Glutamatergic neuron (in vitro differentiated cells): ENCODE results near the gene XYLB. TPM values are rescaled to one million over a fixed set of nuclear protein-coding genes. Genes with fewer than 3 reads are reported as not detected.

Source experiments
- DNase-seq: peaks from one replicate; pipeline ENCODE4 v3.0.0; 2022
- H3K27ac Mint-ChIP-seq: one replicate; pipeline ENCODE4 v1.8.0; 2020; ENCODE audit warnings: mild to moderate bottlenecking, mixed read lengths, inconsistent platforms; ENCODE audit not compliant: unreplicated experiment
- H3K27me3 Mint-ChIP-seq: one replicate; pipeline ENCODE4 v1.8.0; 2020; ENCODE audit warnings: mild to moderate bottlenecking, moderate library complexity, mixed read lengths, inconsistent platforms; ENCODE audit not compliant: unreplicated experiment
- H3K36me3 Mint-ChIP-seq: one replicate; pipeline ENCODE4 v1.8.0; 2020; ENCODE audit warnings: mild to moderate bottlenecking, mixed read lengths, inconsistent platforms; ENCODE audit not compliant: unreplicated experiment
- H3K4me1 Mint-ChIP-seq: one replicate; pipeline ENCODE4 v1.8.0; 2020; ENCODE audit warnings: mild to moderate bottlenecking, low read depth, mixed read lengths, inconsistent platforms; ENCODE audit not compliant: unreplicated experiment
- H3K4me3 Mint-ChIP-seq: one replicate; pipeline ENCODE4 v1.8.0; 2020; ENCODE audit warnings: mild to moderate bottlenecking, mixed read lengths, inconsistent platforms; ENCODE audit not compliant: unreplicated experiment
- H3K9me3 Mint-ChIP-seq: one replicate; pipeline ENCODE4 v1.8.0; 2020; ENCODE audit warnings: mild to moderate bottlenecking, moderate library complexity, mixed read lengths, inconsistent platforms; ENCODE audit not compliant: unreplicated experiment
- total RNA-seq: library from RNA; stranded (reverse); fragmentation: NEBNext Ultra II Directional; extraction: Animal tissue kit (Norgen Biotek cat#: 25700); gene quantifications from one replicate; pipeline ENCODE4 v1.2.1, GENCODE V29; 2021; ENCODE audit not compliant: unreplicated experiment
- TF ChIP-seq, protein P1 (sequence below): fragments of 200-600 bp; sonication (generic); IDR thresholded peaks from one replicate; pipeline ENCODE4 v1.5.0; 2021; ENCODE audit not compliant: partially characterized antibody, unreplicated experiment

Gene XYLB
- total RNA-seq, 1 donor from 2014 or later: 2.6 TPM

DNA sequence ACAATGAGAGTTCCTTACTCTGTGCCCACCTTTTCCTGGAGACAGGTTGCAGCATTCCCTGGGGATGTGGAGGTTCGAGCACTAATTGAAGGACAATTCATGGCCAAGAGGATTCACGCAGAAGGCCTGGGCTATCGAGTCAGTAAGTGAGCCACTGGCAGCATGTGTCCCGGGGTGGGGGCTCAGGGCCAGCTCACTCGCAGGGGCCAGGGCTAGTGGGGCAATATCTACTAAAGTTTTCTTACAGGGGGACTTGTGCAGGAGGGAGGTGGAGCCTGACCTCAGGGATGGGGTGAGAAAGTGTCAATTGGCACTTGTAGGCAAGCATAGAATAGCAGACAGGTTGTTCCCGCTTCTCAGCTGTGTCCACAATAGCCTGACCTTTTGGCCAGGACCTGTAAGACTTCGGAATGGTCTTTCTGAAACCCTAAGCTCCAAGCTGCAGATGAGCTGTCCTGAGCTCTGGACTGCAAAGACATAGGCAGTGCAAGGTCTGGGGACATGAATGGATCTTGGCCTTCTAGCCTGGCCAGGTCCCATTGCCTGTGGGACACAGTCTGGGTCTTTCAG is 32.7 kb downstream of the XYLB start:
- TF ChIP-seq, protein P1, sequence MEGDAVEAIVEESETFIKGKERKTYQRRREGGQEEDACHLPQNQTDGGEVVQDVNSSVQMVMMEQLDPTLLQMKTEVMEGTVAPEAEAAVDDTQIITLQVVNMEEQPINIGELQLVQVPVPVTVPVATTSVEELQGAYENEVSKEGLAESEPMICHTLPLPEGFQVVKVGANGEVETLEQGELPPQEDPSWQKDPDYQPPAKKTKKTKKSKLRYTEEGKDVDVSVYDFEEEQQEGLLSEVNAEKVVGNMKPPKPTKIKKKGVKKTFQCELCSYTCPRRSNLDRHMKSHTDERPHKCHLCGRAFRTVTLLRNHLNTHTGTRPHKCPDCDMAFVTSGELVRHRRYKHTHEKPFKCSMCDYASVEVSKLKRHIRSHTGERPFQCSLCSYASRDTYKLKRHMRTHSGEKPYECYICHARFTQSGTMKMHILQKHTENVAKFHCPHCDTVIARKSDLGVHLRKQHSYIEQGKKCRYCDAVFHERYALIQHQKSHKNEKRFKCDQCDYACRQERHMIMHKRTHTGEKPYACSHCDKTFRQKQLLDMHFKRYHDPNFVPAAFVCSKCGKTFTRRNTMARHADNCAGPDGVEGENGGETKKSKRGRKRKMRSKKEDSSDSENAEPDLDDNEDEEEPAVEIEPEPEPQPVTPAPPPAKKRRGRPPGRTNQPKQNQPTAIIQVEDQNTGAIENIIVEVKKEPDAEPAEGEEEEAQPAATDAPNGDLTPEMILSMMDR: no peak
- Mint-ChIP-seq H3K4me3 (no peak overlapping the region), H3K9me3 (no peaks in the 10 kb centered on the region), H3K4me1 (no peaks in the 10 kb centered on the region), H3K36me3 (peaks cover 5% of the 10 kb centered on the region), H3K27ac (no peak overlapping the region), H3K27me3 (no peaks in the 10 kb centered on the region)
- DNase-seq: no peak

DNA sequence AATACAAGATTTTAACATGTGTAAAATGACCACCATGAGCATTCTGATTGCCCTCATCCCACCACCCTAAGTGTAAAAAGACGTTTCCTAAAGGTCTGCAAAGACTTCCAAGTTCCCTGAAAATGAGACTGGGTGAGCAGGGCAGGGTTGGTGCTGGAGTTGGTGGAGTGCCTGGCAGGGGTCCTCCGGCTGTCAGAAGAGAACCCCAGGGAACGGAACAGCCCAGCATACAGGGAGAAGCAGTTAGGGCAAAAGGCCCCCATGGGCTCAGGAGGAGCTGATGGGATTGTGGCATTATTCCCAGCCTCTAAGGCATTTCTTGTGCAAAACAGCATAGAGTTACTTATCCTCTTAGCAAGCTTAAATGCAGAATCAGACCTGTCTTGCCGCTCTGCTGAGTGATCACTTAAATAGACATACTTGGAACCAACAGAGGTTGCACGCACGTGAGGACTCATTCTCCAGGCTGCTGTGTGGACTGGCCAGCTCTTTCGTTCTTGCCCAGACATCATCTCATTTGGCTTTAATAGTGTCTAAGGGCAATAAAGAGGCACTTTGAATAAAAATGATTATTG is 36.0 kb downstream of the XYLB start:
- DNase-seq: no peak
- peaks cover 5% of the 10 kb centered on the region for H3K36me3 Mint-ChIP-seq
- H3K4me1 Mint-ChIP-seq: no peaks in the 10 kb centered on the region
- no peak overlapping the region for H3K4me3 Mint-ChIP-seq
- H3K27ac Mint-ChIP-seq: no peak overlapping the region
- no peaks in the 10 kb centered on the region for H3K27me3 Mint-ChIP-seq
- no peaks in the 10 kb centered on the region for H3K9me3 Mint-ChIP-seq
- TF ChIP-seq, protein P1: no peak

DNA sequence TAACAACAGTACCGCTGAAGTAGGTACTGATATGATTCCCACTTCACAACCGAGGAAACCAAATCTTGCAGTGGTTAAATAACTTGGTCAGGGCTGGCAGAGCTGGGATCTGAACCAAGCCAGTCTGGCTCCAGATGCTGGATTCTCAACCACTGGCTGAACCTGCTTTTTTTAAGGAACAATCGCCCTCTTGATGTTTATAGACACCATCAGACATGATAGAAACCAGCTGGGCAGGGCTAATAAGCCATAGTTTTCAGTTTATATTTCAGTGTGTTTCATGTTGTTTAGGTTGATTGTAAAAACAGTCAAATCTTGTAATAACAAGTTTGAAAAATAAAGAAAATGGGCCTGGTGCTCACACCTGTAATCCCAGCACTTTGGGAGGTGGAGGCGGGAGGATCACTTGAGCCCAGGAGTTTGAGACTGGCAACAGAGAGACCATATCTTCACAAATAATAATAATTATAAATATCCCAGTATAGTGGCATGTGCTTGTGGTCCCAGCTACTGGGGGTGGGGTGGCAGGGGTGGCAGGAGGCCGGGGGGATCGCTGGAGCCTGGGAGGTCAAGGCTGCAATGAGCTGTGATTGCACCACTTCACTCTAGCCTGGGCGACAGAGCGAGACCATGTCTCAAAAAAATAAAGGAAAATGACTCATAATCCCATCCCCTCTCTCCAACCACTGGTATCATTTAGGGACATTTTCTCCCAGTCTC is 36.7 kb downstream of the XYLB start:
- TF ChIP-seq, protein P1: no peak
- no peak overlapping the region for H3K4me3 Mint-ChIP-seq
- no peaks in the 10 kb centered on the region for H3K4me1 Mint-ChIP-seq
- peaks cover 1% of the 10 kb centered on the region for H3K36me3 Mint-ChIP-seq
- H3K27me3 Mint-ChIP-seq: no peaks in the 10 kb centered on the region
- no peak for DNase-seq
- H3K27ac Mint-ChIP-seq: no peak overlapping the region
- no peaks in the 10 kb centered on the region for H3K9me3 Mint-ChIP-seq

DNA sequence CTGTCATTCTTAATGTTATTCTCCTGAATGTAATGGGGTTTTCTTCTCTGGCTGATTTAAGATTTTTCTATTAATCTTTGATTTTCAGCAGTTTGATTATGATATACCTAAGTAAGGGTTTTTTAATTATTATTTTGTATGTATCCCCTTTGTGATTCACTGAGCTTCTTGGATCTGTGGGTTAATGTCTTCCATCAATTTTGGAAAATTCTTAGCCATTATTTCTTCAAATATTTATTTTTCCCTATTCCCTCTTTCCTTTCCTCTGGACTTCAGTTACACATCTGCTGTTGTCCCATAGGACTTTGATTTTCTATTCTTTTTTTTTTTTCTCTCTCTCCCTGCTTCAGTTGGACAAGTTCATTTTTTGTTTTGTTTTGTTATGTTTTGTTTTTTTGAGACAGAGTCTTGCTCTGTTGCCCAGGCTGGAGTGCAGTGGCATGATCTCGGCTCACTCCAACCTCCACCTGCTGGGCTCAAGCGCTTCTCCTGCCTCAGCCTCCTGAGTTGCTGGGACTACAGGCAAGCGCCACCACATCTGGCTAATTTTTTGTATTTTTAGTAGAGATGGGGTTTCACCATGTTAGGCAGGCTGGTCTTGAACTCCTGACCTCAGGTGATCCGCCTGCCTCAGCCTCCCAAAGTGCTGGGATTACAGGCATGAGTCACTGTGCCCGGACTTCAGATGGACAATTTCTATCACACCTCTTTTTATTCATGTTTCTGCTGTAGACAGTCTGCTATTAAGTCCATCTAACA is 40.6 kb downstream of the XYLB start:
- Mint-ChIP-seq H3K36me3 (no peaks in the 10 kb centered on the region), H3K9me3 (no peaks in the 10 kb centered on the region), H3K27ac (no peak overlapping the region), H3K27me3 (no peaks in the 10 kb centered on the region), H3K4me1 (peaks cover 5% of the 10 kb centered on the region), H3K4me3 (no peak overlapping the region)
- DNase-seq: no peak
- TF ChIP-seq, protein P1: no peak
